NCI-H128 (cell line): ENCODE measurements around the gene EGFLAM.

ENCODE experiments used
- DNase-seq: peaks from one replicate; lab custom pipeline; 2025; ENCODE audit not compliant: unreplicated experiment; lab: John Stamatoyannopoulos, UW

The EGFLAM gene

DNA sequence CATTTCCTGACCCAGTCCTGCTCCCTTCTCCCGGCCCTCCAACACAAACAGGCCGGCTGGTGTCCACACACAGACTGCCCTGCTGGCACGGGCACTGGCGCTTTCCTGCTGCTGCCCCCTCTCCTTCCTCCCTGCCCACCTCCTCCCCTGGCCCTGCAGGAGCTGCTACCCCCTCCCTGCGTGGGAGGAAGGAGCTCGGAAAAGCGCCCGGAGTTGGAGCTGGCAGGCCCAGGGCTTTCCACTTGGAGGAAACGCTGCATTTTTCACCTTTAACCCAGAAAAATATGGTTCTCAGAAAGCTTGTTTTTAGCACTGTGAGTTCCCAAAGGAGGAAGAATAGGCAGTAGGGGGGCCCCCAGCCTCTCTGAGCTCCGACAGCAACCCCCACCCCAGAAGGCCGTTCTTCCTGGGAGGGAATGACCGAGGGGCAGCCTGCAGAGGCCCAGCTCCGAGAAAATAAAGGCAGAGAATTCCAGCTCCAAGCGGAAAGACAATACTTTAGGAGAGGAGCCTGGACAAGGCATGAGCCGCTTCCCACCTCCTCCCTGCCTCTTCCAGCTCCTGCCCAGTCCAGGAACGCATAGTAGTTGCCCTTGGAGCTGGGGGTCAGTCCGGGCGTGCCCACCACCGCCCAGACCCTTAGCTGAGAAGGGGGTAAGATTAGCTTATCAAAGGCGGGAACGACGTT is 209.1 kb downstream of the EGFLAM start:
- DNase-seq, result no peak

DNA sequence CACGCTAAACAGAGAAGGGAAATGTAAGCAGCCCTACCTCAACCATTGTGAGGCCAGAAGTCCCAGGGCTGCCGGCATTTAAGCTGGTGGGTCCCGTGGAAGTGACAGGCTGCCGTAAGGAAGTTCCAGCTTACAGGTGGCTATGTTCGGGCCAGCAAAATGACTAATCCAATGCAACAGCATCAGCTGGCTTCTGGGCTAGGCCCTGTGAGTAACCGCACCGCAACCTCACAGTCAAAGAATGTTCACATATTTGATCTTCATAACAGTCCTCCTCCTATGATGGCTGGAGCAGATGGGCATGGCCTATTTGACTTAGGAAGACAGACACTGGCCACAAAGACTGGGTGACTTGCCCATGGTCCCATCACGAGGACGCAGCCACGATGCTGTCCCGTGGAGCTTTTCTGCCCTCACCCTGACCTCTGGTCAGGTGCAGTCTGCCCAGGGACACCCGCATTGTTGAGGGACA is 209.9 kb downstream of the EGFLAM start:
- DNase-seq, result no peak

DNA sequence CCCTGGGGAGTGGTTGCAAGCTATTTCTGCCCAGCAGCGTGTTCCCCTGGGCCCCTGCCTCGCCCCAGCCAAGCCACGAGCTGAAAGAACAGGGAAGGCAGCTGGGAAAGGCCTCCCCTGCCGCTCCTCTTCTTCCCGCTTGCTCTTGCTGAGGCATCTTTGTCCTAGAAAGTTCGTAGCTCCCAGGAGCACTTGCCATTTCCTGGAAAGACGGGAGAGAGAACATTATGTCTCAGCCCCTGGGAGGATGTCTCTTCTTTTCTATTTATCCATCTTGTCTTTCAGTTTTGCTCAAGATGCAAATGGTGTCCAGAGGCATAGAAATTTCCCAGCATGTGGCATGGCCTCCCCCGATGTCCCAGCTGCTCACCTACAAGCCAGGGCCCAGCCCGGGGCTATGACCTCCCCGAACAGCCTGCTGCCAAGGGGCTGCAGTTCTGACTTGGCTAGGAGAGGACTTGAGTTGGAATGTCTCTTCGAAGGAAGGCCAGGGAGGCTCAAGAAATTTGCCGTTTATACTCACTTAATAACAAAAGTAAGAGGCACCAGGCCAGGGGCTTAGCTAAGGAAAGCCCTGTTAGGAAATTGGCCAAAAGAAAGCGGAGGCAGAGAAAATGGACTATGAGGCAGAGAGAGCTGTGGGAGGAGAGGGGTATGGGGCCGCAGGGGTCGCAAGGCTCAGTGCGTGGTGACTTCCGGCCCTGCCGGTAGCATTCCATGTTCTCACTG is 210.8 kb downstream of the EGFLAM start:
- DNase-seq, result no peak

DNA sequence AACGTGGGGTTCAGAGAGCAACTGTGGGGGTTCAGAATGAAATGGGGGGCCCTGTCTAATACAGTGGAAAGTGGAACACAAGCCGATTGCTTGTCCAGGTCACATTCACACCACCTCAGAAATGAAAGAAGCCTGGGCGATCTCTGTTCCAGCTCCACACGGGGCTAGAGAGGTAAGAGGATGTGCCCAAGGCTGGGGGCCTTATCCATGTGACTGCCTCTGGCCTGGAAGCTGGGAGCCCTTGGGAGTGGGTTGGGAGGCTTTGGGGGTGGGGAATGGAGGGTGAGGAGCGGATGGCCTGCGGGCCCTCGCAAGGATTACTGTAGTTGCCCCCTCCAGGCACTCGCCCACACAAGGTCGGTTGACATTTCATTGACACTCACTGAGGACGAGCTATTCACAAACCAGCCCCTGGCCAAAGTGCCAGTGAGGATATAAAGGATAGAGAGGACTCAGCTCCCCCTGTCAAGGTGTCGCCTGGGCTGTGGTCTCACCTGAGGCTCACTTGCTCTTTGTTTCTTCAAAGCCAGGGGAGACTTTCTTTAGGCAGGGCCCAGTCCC is 211.4 kb downstream of the EGFLAM start:
- no peak for DNase-seq

DNA sequence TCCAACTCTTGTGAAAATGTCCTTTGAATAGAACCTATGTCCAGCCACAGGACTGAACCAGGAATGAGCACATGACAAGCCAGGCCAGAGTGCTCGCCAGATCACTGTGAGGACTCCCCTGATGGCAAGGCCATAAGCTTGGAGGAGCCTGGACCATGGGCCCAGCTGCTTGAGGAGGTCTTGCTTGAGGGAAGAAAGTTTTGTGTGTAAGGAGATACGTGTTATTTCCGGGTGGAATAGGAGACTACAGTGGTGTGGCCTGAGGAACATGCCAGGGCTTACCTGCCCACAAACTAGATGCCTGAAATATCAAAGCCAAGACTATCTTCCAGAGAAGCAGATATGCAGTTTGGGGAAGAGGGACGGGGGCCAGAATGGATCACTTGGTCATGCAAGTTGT is 213.3 kb downstream of the EGFLAM start:
- no peak for DNase-seq

DNA sequence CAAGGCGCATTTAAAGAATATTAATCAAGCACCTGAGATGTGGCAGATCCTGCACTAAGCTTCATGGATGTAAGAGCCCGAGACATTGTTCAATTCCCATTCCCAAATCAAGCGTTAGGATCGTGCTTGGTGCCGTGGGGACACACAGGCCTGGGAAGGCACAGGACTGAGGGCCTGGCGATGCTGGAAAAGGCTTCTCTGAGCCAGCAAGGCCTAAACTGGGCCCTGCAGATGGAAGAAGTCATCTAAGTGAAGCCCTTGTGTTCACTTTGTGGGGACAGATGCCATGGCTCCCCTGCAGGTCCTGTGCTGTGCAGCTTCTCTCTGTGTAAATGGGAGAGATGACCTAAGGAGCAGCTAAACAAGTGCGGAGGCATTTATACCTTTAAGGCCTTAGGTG is 214.2 kb downstream of the EGFLAM start:
- DNase-seq, result no peak

DNA sequence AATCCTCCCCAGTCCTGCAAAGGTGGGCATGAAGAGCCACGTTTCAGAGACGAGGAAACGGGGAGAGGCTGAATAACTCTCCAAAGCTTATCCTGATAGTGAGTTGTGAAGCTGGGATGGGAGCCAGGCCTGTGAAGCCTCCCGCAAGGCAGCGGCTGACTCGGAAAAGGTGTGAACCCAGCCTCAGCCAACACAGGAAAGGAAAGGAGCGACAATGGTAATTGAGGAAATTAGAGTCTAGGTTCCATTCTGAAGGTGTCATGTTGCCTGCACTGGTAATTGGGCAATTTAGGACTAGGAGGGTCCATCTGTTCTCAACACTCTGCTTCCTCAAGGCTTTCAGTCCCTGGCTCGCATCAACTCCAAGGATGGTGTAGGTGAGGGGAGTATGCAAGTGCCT is 214.6 kb downstream of the EGFLAM start:
- no peak for DNase-seq

DNA sequence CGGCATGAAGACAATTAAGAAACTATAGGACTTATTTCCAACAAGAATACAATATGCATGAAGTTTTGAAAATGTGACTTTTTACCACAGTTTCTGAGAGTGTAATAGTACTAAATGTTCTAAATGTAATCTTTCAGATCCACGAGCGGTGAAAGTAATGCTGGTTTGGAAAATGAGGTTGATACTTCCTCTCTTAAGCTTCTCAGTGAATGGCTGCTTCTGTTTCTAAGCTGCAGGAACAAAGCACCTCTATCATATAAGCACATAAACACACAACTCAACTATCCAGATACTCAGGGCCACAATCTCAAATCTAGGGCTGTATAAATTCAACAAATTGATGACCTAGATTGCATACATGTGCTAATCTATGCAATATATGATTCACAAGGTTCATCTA is 219.8 kb downstream of the EGFLAM start:
- DNase-seq, result no peak

DNA sequence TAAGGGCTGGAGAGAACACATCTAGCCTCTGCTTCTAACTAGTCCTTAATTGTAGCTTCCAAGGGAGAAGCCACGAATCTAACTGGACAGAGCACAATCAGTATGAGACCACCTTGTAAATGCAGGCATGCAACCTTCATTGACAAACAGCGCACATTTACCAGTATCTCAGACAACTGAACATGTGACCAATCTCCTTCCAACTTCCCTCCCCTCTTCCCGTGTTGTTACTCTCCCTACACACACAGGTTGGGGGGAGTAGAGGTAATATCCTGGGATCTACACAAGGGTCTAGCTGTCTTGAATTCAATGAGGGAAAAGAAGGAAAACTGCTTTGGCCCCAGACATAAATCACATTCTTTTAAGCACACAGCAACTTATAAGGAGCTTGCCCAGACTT is 220.5 kb downstream of the EGFLAM start:
- DNase-seq, result no peak

DNA sequence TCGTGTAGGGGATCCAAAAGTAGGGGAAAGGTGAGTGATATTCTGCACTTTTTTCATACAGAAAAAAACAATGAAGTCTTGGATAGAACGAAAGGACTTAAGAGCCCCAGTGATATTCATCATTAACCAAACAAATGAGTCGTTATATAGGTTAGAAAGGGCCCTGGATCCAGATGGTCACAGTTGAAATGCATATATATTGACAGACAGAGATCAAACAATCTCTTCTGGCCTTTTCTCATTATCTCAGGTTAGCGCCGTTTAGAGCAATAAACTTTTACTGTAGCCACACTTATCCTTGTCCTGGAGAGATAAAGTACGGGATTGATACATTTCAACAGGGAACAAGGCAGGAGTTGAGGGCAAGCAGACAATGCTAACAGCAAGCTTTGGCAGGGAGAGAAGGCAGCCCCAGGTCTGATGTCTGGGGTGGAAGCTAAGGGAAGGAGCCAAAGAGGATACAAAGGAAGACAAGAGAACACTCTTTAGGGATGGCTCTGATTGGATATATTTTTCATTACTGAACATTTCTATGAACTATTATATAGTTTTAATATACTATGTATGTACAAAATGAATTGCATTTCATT is 221.1 kb downstream of the EGFLAM start:
- DNase-seq, result no peak

DNA sequence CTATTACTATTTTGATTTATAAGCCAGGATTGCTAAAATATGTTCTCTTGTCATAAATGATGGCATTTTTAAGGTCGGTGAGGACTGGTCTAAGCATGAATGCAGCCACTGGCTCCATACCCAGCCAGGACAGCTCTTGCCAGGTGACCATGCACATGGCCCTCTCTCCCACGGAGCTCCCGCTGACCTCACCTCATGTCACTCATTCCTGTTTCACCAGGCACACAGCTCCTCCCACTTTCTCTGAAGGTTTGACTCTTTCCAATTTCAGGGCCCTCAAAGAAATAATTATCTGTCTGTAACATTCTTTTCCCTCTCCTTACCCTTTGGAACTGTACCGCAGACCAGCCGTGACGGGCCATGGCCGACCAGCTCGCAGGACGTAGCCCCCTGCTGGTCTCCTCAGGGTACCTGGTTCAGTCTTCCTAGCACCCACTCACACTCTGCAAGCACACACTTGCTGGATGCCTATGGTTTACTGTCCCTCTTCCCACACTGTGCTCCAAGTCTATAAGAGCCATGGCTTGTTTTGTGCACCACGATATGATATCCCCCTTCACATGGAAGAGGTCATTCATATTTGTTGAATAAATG is 225.5 kb downstream of the EGFLAM start:
- DNase-seq, result no peak

DNA sequence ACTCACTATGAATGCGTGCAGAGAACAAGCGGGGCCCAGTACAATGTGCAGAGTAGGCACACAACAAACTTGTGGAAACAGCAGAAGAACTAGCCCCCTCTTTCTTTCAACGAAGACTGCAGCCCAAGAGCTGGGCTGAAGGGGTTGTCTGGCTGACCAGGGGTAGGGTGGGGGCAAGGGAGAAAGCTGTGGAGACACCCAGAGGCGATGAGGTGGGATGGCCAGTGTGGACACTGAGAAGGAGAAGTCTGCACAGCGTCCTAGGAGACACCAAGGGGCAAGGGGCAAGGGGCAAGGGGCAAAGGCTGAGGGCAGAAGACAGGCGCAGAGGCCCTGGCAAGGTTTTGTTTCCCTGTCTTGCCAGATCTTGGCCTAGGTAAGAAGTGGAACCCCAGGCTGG is 235.8 kb downstream of the EGFLAM start:
- DNase-seq, result no peak

DNA sequence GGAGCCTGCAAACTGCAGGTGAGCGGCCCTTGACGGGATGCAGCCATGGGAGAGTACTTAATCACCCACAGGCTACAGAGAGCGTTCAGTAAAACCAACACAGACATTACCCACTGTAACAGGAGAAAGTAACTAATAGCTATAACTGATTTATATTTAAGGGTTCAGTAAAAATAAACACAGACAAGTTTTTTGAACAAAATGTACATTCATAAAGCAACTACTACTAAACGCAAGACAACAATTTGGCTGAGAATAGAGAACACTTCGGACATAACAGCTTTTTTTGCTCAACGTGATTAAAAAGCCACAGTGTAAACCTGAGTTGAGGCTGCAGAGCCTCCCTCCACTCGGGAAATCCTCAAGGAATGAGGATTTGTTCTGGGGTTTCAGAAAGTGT is 236.4 kb downstream of the EGFLAM start:
- peak; percentile 52 for DNase-seq

DNA sequence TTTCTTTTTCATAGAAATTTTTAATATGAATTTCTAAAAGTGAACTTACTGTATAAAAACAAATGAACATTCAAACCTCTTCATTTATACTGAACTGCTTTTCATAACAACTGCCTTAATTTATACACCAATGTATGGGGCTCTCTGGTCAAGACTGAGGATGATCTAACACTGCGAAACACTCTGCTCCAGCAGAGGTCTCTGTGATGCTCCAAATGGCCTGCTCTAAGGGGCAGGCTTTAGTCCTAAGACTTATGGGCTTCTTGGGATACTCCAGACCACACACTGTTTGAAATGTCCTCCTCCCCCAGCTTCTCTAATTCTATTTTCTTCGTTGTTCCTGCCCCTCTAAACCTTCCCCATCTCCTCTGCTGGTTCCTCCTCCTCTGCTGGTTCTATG is 239.6 kb downstream of the EGFLAM start:
- DNase-seq, result no peak

DNA sequence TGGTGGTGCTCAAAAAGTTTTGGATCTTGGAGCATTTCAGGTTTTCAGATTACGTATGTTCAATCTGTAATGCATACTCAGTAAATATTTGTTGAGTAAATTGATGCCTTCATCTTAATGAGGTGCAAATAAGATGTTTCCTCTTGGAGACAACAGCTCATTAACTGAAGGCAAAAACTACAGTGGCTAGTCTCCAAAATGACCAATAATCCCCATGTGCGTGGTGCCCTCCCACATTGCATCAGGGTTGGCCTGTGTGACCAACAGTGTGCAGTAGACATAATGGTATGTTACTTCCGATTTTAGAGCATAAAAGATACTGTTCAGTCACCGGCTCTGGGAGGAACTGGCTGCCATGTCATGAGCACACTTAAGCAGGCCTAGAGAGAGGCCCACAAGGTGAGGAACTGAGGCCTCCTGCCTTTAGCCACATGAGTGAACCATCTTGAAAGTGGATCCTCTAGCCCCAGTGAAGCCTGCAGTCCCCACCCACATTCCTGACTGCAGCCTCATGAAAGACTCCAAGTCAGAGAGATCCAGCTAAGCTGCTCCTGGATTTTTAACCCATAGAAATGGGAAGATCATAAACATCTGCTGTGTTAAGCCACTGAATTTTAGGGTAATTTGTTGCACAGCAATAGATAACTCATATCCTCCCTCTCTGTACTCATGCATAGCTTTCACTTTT is 242.4 kb downstream of the EGFLAM start:
- DNase-seq, result no peak

DNA sequence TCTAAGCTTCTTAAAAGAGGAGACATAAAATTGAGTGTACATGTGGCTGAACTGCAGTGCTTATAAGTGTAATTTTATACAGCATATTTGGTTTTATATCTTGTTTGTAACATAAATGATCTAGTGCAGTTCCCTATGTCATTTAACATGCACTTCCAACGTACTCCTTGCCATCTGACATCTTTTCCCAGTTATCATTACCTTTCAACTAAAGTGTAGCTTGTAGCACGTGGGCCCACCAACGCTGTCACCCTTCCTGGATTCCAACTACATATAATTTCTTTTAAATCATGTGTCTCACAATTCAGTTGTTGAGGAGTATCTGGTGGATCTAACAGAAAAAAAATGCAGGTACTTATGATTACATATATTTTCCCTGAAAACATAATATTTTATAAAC is 247.9 kb downstream of the EGFLAM start:
- DNase-seq, result no peak

DNA sequence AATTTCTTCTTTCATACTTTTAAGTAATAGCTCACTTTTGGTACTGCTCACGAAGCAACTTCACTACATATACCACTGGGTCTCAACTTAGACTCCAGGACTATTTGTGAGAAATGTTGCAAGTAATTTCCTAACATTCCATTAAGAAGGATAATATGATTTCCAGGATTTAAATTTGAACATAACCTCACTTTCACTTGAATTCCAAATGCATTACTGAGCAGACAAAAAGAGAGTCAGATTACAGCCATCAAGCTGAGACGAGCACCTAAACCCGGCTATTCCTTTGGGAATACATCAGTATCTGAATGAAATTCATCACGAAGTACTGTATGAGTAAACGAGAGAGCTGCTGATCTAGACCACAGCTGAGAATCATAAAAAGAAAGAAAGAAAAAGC is 250.8 kb downstream of the EGFLAM start:
- no peak for DNase-seq
